T-helper 2 cell treated with Interferon-gamma antibody and Interleukin-4, amounts not matched to agents 5 μg/mL and 100 μg/mL, for 36 hours (primary cell): ENCODE results near the gene ALS2CL.

Source experiments
- DNase-seq: peaks from one replicate; pipeline ENCODE4 v3.0.0; 2021; ENCODE audit warnings: low spot score
- H3K27ac Mint-ChIP-seq: one replicate; pipeline ENCODE4 v1.8.0; 2021; ENCODE audit warnings: mild to moderate bottlenecking, mixed read lengths
- H3K27me3 Mint-ChIP-seq: one replicate; pipeline ENCODE4 v1.8.0; 2021; ENCODE audit warnings: low read depth, mixed read lengths
- H3K36me3 Mint-ChIP-seq: one replicate; pipeline ENCODE4 v1.8.0; 2021; ENCODE audit warnings: low read depth, mixed read lengths
- H3K4me1 Mint-ChIP-seq: one replicate; pipeline ENCODE4 v1.8.0; 2021; ENCODE audit warnings: low read depth, mixed read lengths
- H3K4me3 Mint-ChIP-seq: one replicate; pipeline ENCODE4 v1.8.0; 2022; ENCODE audit warnings: mild to moderate bottlenecking, moderate library complexity, mixed read lengths
- H3K9me3 Mint-ChIP-seq: one replicate; pipeline ENCODE4 v1.8.0; 2021; ENCODE audit warnings: mixed read lengths

ALS2CL gene

DNA sequence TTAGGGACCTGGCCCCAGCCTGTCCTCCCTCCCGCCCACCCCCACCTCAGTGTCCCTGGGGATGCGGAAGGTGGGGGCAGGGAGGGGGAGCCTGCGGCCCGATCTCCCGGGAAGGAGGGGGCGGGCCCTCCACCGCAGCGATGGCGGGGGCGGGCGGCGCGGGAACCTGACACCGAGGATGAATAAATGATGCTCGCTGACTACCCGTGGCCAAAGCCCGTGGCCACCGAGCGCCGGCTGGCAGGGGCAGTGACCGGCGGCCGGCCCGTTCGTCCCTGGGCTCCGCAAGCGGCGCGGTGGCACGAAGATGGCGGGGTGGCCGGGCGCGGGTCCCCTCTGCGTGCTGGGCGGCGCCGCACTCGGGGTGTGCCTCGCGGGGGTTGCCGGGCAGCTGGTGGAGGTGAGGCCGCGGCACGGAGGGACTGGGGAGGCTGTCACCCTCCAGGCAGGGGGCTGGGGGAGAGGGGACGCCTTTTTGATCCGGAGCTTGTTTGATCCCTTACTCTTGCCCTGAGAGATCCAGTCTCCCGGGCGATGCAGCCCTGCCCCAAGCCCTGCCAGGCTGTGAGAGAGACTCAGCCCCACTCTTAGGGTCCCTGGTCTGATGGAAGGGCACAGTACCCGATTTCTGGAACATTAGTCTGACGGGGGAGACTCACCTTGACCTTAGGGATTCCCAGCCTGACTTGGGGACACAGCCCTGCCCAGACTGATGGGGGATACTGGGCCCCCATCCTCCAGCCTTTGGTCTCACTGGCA, 7.9 kb upstream of the ALS2CL start, which contains the start of gene TMIE:
TMIE (plus strand) TSS at position 212 of the 759 bp plus-strand sequence; CDS start at position 308, 96 bp downstream.
- DNase-seq, result no peak
- H3K27ac Mint-ChIP-seq, result peak within 1 kb of the TSS; percentile 62
- peak within 1 kb of the TSS; percentile 24 for H3K4me3 Mint-ChIP-seq

DNA sequence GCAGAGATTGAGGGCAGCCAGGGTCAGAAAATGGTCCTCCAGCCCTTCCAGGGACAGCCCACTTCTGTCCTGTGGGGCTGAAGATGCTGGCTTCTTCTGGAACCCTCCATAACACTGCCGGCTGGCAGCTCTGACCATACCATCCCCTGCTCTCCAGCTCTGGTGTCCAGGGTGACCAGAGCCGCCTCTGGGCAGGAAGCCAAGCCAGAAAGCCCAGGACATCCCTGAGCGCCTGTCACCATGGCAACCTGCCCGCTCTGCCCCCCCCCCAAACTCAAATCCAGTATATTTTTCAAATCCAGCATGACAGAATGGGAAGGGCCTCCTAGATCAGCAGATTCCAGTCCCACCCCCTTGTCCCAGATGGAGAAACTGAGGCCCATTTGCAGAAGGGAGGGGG, 7.3 kb upstream of the ALS2CL start:
- peaks cover 34% of the 10 kb centered on the region for H3K27me3 Mint-ChIP-seq
- H3K4me3 Mint-ChIP-seq, result peak overlapping the region; percentile 24
- no peaks in the 10 kb centered on the region for H3K36me3 Mint-ChIP-seq
- H3K27ac Mint-ChIP-seq, result no peak overlapping the region
- H3K4me1 Mint-ChIP-seq, result peaks cover 4% of the 10 kb centered on the region
- H3K9me3 Mint-ChIP-seq, result no peaks in the 10 kb centered on the region
- no peak for DNase-seq

More for the DNA sequence above, 7.9 kb upstream of the ALS2CL start, which contains the start of gene TMIE:
- Mint-ChIP-seq H3K27me3 (peaks cover 34% of the 10 kb centered on the region), H3K36me3 (no peaks in the 10 kb centered on the region), H3K9me3 (no peaks in the 10 kb centered on the region), H3K4me1 (no peaks in the 10 kb centered on the region)

DNA sequence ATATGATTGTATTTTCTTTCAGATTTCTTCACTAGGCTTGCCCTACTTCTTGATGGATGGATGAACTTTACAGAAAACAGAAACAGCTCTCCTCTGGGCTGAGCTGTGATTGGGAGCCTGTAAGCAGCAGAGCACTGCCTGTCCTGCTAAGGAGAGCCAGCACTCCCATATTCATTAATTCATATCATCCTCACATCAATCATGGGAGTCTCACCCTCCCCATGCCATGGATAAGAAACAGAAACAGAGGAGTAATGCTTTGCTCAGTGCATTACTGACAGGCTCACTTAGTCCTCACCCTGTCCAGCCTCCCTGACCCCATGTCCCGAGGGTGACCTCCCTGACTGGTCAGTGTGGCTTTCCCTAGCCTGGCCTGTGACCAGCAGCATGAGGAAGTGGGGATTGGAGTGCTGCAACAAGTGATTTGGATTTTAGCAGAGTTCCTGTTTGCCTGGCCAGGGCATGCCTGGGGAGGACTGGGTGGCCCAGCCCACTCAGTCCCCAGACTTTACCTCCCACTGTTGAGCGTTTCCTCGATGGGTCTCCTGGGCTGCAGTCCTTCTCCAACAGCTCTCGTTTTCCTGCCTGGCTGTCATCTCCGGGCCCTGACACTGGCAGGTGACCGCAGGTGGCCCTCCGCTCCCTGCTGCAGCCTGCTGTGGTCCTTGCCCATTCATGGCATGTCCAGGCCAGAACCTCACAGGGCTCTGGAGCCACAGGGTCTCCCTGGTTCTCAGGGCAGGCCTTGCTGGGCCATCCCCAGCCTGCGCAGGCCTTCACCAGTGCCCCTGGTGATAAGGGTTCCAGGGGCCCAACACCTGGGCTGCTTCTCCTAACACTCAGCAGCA, 6.4 kb upstream of the ALS2CL start:
- H3K27ac Mint-ChIP-seq, result no peak overlapping the region
- peaks cover 34% of the 10 kb centered on the region for H3K27me3 Mint-ChIP-seq
- H3K4me1 Mint-ChIP-seq, result peaks cover 13% of the 10 kb centered on the region
- H3K9me3 Mint-ChIP-seq, result no peaks in the 10 kb centered on the region
- H3K4me3 Mint-ChIP-seq, result no peak overlapping the region
- no peaks in the 10 kb centered on the region for H3K36me3 Mint-ChIP-seq
- no peak for DNase-seq

DNA sequence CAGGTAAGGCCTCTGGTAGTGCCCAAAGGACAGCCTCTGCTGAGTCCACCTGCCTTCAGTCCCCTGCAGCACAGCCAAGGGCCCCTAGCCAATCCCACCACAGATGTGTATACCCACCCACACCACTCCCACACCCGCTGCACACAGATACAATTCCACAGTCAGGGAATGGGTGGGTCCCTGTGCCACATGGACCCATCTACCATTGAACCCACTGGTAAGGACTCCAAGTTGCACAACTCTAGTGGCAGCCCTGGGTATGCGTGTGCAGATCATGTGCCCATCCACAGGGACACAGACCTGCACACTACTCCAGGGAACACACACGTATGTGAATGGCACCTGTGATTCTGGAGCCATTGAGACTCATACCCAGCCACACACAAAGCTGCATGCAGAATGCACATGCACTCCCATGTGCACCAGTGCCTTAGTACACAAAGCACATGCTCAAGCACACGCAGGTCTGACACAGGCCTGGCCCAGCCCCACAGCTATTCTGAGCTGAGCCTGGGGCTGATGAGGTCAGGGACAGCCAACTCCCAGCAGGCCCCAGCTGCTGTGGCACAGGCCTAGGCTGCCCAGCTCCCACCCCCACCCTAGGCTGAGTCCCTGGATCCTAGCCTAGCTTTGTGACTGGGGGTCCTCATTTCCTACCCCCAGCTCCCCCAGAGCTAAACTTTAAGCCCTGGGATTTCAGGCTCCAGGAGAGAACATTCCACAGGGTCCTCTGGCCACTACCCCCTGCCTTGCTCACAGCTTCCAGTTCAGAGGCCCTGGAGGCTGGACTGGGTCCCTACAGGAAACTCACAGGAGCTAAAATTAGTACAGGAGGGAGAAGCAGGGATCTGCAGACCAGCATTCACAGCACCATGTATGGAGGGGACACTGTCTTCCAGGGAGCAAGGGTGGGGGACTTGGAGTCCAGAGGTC, 2.7 kb upstream of the ALS2CL start:
- no peak for DNase-seq
- H3K9me3 Mint-ChIP-seq, result no peaks in the 10 kb centered on the region
- H3K4me3 Mint-ChIP-seq, result peak overlapping the region; percentile 53
- H3K36me3 Mint-ChIP-seq, result no peaks in the 10 kb centered on the region
- peak overlapping the region; percentile 78 for H3K27ac Mint-ChIP-seq
- H3K27me3 Mint-ChIP-seq, result peaks cover 37% of the 10 kb centered on the region
- H3K4me1 Mint-ChIP-seq, result peaks cover 24% of the 10 kb centered on the region

DNA sequence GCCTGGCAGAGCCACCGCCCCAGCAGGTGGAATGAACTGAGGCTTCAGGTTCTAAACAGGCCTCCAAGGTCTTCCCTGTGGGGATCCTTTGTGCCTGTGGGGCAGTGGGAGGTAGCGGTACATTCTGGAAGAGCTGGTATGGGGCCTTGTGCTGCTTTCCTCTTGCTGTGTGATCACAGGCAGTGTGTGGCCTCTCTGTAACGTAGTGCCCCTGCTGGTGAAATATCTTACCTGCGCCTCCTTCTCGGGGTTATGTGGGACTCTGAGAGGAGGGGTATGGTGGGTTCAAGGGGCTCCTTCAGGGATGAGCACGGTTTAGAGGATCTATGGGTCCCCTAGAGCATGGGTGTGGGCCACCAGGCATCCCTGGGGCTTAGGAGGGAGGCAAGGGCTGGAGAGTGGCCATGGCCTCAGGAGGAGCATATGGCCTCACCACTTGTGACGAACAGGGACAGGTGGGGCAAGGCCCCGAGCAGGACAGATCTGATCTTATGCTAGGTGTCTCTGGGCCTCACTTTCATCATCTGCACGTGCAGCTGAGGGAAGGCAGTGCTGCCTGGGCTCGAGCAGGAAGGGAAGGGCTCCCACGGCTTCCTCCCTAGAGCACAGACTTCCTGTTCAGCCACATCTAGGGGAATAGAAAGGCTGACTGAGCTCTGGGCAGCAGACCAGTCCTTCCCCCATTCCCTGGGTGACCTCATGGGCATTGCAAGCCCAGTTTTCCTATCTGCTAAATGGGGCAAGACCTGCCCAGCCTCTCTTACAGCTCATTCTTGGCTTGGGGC, 1.9 kb upstream of the ALS2CL start:
- Mint-ChIP-seq H3K27me3 (peaks cover 32% of the 10 kb centered on the region), H3K4me1 (peaks cover 26% of the 10 kb centered on the region), H3K36me3 (no peaks in the 10 kb centered on the region), H3K4me3 (peak overlapping the region; percentile 53), H3K27ac (peak overlapping the region; percentile 78), H3K9me3 (no peaks in the 10 kb centered on the region)
- peak; percentile 23 for DNase-seq

DNA sequence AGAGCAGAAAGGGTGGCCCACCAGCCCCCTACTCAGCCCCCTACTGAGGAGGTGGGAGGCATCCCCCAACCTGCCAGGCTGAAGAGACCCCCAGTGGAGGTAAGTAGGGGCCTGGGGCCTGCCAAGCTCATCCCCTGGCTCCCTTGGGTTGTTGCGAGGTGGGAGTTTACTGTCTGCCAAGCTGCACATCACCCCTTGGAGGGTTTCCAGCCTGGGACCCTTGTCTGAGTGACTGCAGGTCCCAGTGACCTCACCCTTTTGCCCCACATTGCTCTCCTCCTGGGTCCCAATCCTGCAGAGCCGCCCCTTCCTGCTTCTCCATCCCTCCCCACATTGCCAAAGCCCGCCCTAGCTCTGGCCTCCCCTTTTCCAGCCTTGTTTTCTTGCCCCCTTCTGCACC, 1.0 kb upstream of the ALS2CL start:
- Mint-ChIP-seq H3K27me3 (peaks cover 27% of the 10 kb centered on the region), H3K36me3 (no peaks in the 10 kb centered on the region), H3K4me1 (peaks cover 26% of the 10 kb centered on the region), H3K9me3 (no peaks in the 10 kb centered on the region), H3K27ac (no peak overlapping the region), H3K4me3 (peak overlapping the region; percentile 50)
- no peak for DNase-seq

DNA sequence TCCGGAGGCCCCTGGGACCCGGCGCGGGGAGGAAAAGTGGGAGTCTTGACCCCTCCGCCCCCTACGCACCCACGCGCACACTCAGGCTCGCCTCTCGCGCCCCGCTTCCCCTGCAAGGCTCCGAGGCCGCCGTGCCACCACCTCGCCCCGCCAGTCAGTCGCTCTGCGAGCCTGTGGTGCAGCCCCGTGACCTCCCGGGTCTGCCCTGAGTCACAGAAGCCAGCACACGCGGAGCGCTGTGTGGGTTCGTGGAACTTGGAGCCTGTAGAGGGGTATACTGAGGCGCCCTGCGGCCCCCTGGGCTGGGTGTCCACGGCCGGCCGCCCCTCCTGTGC, 380 bp upstream of the ALS2CL start:
- no peak for DNase-seq
- peaks cover 26% of the 10 kb centered on the region for H3K4me1 Mint-ChIP-seq
- peaks cover 23% of the 10 kb centered on the region for H3K27me3 Mint-ChIP-seq
- H3K4me3 Mint-ChIP-seq, result no peak overlapping the region
- no peaks in the 10 kb centered on the region for H3K36me3 Mint-ChIP-seq
- no peak overlapping the region for H3K27ac Mint-ChIP-seq
- no peaks in the 10 kb centered on the region for H3K9me3 Mint-ChIP-seq

DNA sequence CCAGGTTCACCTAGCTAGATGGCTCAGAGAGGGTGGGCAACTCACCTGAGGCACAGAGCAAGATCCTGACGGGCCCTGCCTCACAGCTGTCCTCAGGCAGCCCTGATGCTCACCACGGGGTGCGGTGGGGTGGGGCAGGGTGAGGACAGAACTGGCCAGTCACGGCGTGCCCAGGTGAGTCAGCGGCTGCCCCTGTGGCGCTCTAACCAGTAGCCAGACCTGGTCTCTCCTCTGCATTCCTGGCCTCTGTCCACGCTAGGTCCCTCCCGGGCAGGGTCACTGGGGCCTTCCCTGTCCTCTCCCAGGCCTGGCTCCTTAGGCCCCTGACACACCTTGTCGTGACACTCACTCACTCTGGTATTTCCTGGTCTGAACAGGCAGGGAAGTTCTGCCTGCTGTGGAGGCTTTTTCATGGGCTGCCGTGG, 901 bp downstream of the ALS2CL start:
- H3K27ac Mint-ChIP-seq, result no peak overlapping the region

DNA sequence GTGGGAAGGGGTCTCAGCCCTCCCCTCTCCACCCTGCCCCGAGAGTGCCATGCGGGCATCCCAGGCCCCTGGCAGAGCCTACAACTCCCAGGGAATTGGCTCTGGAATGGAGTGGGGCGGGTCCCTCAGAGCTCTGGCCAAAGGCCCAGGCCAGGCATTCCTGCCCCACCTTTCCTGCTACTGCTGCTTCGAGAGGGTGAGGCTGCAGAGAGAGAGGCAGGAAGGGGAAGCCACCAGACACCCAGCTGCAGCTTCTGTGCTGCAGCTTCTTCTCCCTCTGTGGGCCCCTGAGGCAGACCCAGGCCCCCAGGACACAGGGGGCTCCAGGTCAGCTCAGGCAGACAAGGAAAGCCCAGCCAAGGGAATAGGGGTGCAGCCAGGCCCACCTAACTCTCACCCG, 2.7 kb downstream of the ALS2CL start:
- no peak overlapping the region for H3K27ac Mint-ChIP-seq
- H3K4me1 Mint-ChIP-seq, result peaks cover 22% of the 10 kb centered on the region
- no peak for DNase-seq
- no peaks in the 10 kb centered on the region for H3K9me3 Mint-ChIP-seq
- no peaks in the 10 kb centered on the region for H3K36me3 Mint-ChIP-seq
- no peak overlapping the region for H3K4me3 Mint-ChIP-seq
- peaks cover 17% of the 10 kb centered on the region for H3K27me3 Mint-ChIP-seq

More for the DNA sequence above, 901 bp downstream of the ALS2CL start:
- Mint-ChIP-seq H3K36me3 (no peaks in the 10 kb centered on the region), H3K9me3 (no peaks in the 10 kb centered on the region), H3K27me3 (peaks cover 17% of the 10 kb centered on the region), H3K4me3 (peak overlapping the region; percentile 82), H3K4me1 (peaks cover 26% of the 10 kb centered on the region)
- DNase-seq, result no peak

DNA sequence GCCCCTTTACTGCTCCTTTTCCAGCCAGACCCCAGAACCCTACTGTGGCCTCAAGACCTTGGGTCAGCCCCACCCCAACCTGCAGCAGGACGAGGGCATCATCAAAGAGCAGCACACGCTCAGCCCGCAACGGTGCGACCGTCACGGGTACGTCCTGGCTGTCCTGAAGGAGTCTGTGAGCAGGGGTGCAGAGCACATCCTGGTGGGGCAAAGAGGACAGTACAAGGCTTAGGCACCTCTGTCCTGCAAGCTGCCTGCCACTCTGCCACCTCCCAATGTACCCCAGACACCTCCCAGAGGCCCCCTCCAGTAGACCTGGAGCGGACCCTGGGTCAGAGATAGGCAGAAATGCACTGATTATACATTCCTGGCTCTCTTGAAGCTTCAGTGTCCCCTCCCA, 8.0 kb downstream of the ALS2CL start:
- H3K4me3 Mint-ChIP-seq, result no peak overlapping the region
- no peak overlapping the region for H3K27ac Mint-ChIP-seq
- no peaks in the 10 kb centered on the region for H3K36me3 Mint-ChIP-seq
- no peaks in the 10 kb centered on the region for H3K4me1 Mint-ChIP-seq
- H3K27me3 Mint-ChIP-seq, result no peaks in the 10 kb centered on the region
- no peak for DNase-seq
- no peaks in the 10 kb centered on the region for H3K9me3 Mint-ChIP-seq

DNA sequence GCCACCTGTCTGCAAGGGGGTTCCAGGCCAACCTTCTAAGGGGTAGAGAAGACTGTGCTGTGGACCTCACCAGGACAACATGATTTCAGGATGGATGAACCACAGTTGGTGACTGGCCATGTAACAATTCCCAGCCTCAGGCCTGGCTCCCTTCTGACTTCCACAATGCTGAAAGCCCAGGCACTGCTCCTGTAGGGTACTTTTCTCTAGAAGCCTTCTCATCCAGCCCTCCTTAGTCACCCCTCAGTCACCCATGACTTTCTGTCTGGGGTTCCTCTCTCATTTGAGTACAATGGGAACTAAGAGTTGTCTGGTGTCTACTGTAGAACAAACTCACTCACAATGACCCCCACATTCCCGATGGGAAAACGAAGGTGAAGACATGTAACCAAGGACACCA, 8.6 kb downstream of the ALS2CL start:
- no peaks in the 10 kb centered on the region for H3K9me3 Mint-ChIP-seq
- no peak overlapping the region for H3K27ac Mint-ChIP-seq
- H3K4me1 Mint-ChIP-seq, result no peaks in the 10 kb centered on the region
- no peak for DNase-seq
- H3K4me3 Mint-ChIP-seq, result no peak overlapping the region
- H3K27me3 Mint-ChIP-seq, result no peaks in the 10 kb centered on the region
- H3K36me3 Mint-ChIP-seq, result no peaks in the 10 kb centered on the region

DNA sequence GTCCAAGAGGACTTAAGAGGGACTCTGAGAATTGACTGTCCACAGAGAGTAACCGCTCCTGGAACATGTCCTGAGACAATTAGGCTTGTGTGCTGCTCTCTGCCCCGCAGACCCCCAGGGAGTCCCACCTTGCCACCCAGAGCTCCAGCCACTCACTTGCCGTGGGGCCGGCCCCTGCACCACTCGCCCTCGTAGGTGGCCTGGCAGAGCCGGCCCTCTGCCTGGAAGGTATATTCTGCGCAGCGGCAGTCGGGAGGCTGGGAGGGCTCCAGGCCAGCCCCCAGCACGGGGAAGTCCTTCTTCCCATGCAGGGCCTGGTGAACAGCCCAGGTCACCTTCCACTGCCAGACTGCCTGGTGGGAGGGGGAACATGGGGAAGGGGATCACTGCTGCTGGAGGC, 10.5 kb downstream of the ALS2CL start:
- H3K27ac Mint-ChIP-seq, result no peak overlapping the region
- H3K27me3 Mint-ChIP-seq, result no peaks in the 10 kb centered on the region
- no peak overlapping the region for H3K4me3 Mint-ChIP-seq
- no peaks in the 10 kb centered on the region for H3K36me3 Mint-ChIP-seq
- no peaks in the 10 kb centered on the region for H3K9me3 Mint-ChIP-seq
- H3K4me1 Mint-ChIP-seq, result no peaks in the 10 kb centered on the region
- no peak for DNase-seq
